OCI-LY3 (cell line): Measurements from ENCODE around the gene PTGER2.

Experiments
- EZH2phosphoT487 ChIP-seq: fragments of 200-600 bp; shearing (Covaris generic); IDR thresholded peaks from 2 replicates; pipeline ENCODE4 v1.6.1; 2018; ENCODE audit warnings: antibody characterized with exemption, mixed run types, low read depth
- TF ChIP-seq, protein P1 (sequence below): fragments of 200-600, 300-600 bp; sonication (generic); IDR thresholded peaks from 2 replicates; pipeline ENCODE4 v1.5.1; 2014; ENCODE audit warnings: antibody characterized with exemption, low read length, low read depth

DNA sequence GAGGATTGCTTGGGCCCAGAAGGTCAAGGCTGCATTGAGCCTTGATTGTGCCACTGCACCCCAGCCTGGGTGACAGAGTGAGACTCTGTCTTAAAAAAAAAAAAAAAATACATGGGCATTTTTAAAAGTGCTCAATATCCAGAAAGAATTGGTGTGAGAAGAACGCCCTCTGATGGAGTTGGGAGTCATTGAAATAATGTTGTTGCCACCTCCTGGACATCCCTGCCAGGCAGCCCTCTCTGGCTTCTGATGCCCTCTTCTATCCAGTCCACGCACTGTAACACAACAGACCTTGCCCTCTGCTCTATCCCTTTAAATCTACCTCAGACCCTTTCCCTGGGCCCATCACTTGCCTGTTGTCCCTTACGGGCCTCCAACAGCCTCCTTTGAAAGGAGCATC is 41.7 kb upstream of the PTGER2 start:
- TF ChIP-seq, protein P1, sequence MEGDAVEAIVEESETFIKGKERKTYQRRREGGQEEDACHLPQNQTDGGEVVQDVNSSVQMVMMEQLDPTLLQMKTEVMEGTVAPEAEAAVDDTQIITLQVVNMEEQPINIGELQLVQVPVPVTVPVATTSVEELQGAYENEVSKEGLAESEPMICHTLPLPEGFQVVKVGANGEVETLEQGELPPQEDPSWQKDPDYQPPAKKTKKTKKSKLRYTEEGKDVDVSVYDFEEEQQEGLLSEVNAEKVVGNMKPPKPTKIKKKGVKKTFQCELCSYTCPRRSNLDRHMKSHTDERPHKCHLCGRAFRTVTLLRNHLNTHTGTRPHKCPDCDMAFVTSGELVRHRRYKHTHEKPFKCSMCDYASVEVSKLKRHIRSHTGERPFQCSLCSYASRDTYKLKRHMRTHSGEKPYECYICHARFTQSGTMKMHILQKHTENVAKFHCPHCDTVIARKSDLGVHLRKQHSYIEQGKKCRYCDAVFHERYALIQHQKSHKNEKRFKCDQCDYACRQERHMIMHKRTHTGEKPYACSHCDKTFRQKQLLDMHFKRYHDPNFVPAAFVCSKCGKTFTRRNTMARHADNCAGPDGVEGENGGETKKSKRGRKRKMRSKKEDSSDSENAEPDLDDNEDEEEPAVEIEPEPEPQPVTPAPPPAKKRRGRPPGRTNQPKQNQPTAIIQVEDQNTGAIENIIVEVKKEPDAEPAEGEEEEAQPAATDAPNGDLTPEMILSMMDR, result peak; percentile 69
- TF ChIP-seq EZH2phosphoT487, result no peak
